HG02759 (cell line): Measurements from ENCODE around the gene APMAP.
"Not testable (repeated sequence)": the region's sequence is repeated elsewhere in the genome, so short reads cannot be mapped to it uniquely, and the experiment has no call there.

Experiments used
- ATAC-seq: cut with Tn5 transposase; IDR thresholded peaks from one replicate; pipeline ENCODE4 v1.9.1; 2021; ENCODE audit warnings: mild to moderate bottlenecking, moderate library complexity; ENCODE audit not compliant: unreplicated experiment

APMAP gene

GRCh38 chr20:24955045-24955444 lies 37.5 kb downstream of the APMAP start:
- peak; percentile 77 for ATAC-seq

GRCh38 chr20:24954566-24954965 lies 38.0 kb downstream of the APMAP start:
- ATAC-seq: no peak

GRCh38 chr20:24954151-24954550 lies 38.4 kb downstream of the APMAP start:
- ATAC-seq: no peak

- ATAC-seq: no peak
Measured at GRCh38 chr20:24953621-24954133, 38.9 kb downstream of the APMAP start.

- no peak for ATAC-seq
Measured at GRCh38 chr20:24953209-24953575, 39.4 kb downstream of the APMAP start.

GRCh38 chr20:24952376-24953208 lies 40.0 kb downstream of the APMAP start:
- no peak for ATAC-seq

GRCh38 chr20:24951536-24952083 lies 40.9 kb downstream of the APMAP start:
- no peak for ATAC-seq

GRCh38 chr20:24950836-24951525 lies 41.6 kb downstream of the APMAP start:
- no peak for ATAC-seq

- no peak for ATAC-seq
Measured at GRCh38 chr20:24950128-24950835, 42.3 kb downstream of the APMAP start.

GRCh38 chr20:24949756-24950127 lies 42.8 kb downstream of the APMAP start:
- no peak for ATAC-seq

GRCh38 chr20:24948939-24949679 lies 43.4 kb downstream of the APMAP start, which contains the start of gene CST7:
CST7 (plus strand) TSS chr20:24949269; CDS start chr20:24949506, 237 bp downstream.
- peak; percentile 60 for ATAC-seq

GRCh38 chr20:24948396-24948938 lies 44.1 kb downstream of the APMAP start:
- ATAC-seq: not testable (repeated sequence)

- not testable (repeated sequence) for ATAC-seq
Measured at GRCh38 chr20:24946376-24946775, 46.2 kb downstream of the APMAP start.

GRCh38 chr20:24943731-24944130 lies 48.8 kb downstream of the APMAP start:
- no peak for ATAC-seq

GRCh38 chr20:24943196-24943595 lies 49.4 kb downstream of the APMAP start:
- ATAC-seq: no peak

GRCh38 chr20:24942679-24943078 lies 49.9 kb downstream of the APMAP start:
- no peak for ATAC-seq

GRCh38 chr20:24939036-24939435 lies 53.5 kb downstream of the APMAP start:
- no peak for ATAC-seq

- no peak for ATAC-seq
Measured at GRCh38 chr20:24938498-24938897, 54.1 kb downstream of the APMAP start.

- no peak for ATAC-seq
Measured at GRCh38 chr20:24937579-24937978, 55.0 kb downstream of the APMAP start.
